ENCODE measurements around the gene SLC38A1. TPM values are rescaled to one million over a fixed set of nuclear protein-coding genes. Genes with fewer than 3 reads are reported as not detected.

Gene SLC38A1
- total RNA-seq, 2 experiments from 2014 or later = 255 to 260 TPM

GRCh38 chr12:46230306-46230705 is 38.5 kb downstream of the SLC38A1 start:
- H3K36me3 Mint-ChIP-seq = peaks cover 83% of the 10 kb centered on the region
- no peak overlapping the region for H3K4me3 Mint-ChIP-seq
- peaks cover 2% of the 10 kb centered on the region for H3K9me3 Mint-ChIP-seq
- H3K27me3 Mint-ChIP-seq = no peaks in the 10 kb centered on the region
- peaks cover 62% of the 10 kb centered on the region for H3K4me1 Mint-ChIP-seq
- no peak for DNase-seq
- H3K27ac Mint-ChIP-seq = peak overlapping the region; percentile 82

GRCh38 chr12:46227616-46228015 is 41.2 kb downstream of the SLC38A1 start:
- Mint-ChIP-seq H3K27me3 (no peaks in the 10 kb centered on the region), H3K27ac (peak overlapping the region; percentile 62), H3K36me3 (peaks cover 89% of the 10 kb centered on the region), H3K4me3 (no peak overlapping the region), H3K4me1 (peaks cover 76% of the 10 kb centered on the region), H3K9me3 (peaks cover 2% of the 10 kb centered on the region)
- no peak for DNase-seq

GRCh38 chr12:46224386-46224785 is 44.5 kb downstream of the SLC38A1 start:
- Mint-ChIP-seq H3K36me3 (peaks cover 90% of the 10 kb centered on the region), H3K27ac (peak overlapping the region; percentile 75), H3K9me3 (peaks cover 2% of the 10 kb centered on the region), H3K4me1 (peaks cover 84% of the 10 kb centered on the region), H3K4me3 (no peak overlapping the region), H3K27me3 (no peaks in the 10 kb centered on the region)
- no peak for DNase-seq

GRCh38 chr12:46223047-46223446 is 45.8 kb downstream of the SLC38A1 start:
- H3K27ac Mint-ChIP-seq = peak overlapping the region; percentile 96
- H3K9me3 Mint-ChIP-seq = peaks cover 5% of the 10 kb centered on the region
- H3K4me1 Mint-ChIP-seq = peaks cover 90% of the 10 kb centered on the region
- peaks cover 91% of the 10 kb centered on the region for H3K36me3 Mint-ChIP-seq
- H3K27me3 Mint-ChIP-seq = no peaks in the 10 kb centered on the region
- DNase-seq = no peak
- H3K4me3 Mint-ChIP-seq = no peak overlapping the region

GRCh38 chr12:46222636-46223035 is 46.2 kb downstream of the SLC38A1 start:
- no peak overlapping the region for H3K4me3 Mint-ChIP-seq
- DNase-seq = no peak
- H3K27me3 Mint-ChIP-seq = no peaks in the 10 kb centered on the region
- peaks cover 91% of the 10 kb centered on the region for H3K4me1 Mint-ChIP-seq
- H3K36me3 Mint-ChIP-seq = peaks cover 91% of the 10 kb centered on the region
- H3K27ac Mint-ChIP-seq = peak overlapping the region; percentile 96
- peaks cover 5% of the 10 kb centered on the region for H3K9me3 Mint-ChIP-seq

GRCh38 chr12:46221255-46222128 is 47.4 kb downstream of the SLC38A1 start:
- peak overlapping the region; percentile 44 for H3K4me3 Mint-ChIP-seq
- H3K9me3 Mint-ChIP-seq = peaks cover 5% of the 10 kb centered on the region
- DNase-seq = no peak
- peak overlapping the region; percentile 96 for H3K27ac Mint-ChIP-seq
- H3K36me3 Mint-ChIP-seq = peaks cover 85% of the 10 kb centered on the region
- H3K27me3 Mint-ChIP-seq = no peaks in the 10 kb centered on the region
- peaks cover 91% of the 10 kb centered on the region for H3K4me1 Mint-ChIP-seq

GRCh38 chr12:46219877-46220655 is 48.8 kb downstream of the SLC38A1 start:
- Mint-ChIP-seq H3K27ac (peak overlapping the region; percentile 96), H3K4me3 (peak overlapping the region; percentile 78), H3K9me3 (peaks cover 9% of the 10 kb centered on the region), H3K36me3 (peaks cover 87% of the 10 kb centered on the region), H3K4me1 (peaks cover 94% of the 10 kb centered on the region), H3K27me3 (no peaks in the 10 kb centered on the region)
- DNase-seq = peak; percentile 68

GRCh38 chr12:46219132-46219876 is 49.5 kb downstream of the SLC38A1 start:
- H3K4me3 Mint-ChIP-seq = peak overlapping the region; percentile 78
- no peak for DNase-seq
- H3K27me3 Mint-ChIP-seq = no peaks in the 10 kb centered on the region
- H3K9me3 Mint-ChIP-seq = peaks cover 9% of the 10 kb centered on the region
- H3K36me3 Mint-ChIP-seq = peaks cover 86% of the 10 kb centered on the region
- peaks cover 94% of the 10 kb centered on the region for H3K4me1 Mint-ChIP-seq
- peak overlapping the region; percentile 96 for H3K27ac Mint-ChIP-seq

- no peak for DNase-seq
- peaks cover 95% of the 10 kb centered on the region for H3K4me1 Mint-ChIP-seq
- H3K9me3 Mint-ChIP-seq = peaks cover 10% of the 10 kb centered on the region
- peak overlapping the region; percentile 78 for H3K4me3 Mint-ChIP-seq
- no peaks in the 10 kb centered on the region for H3K27me3 Mint-ChIP-seq
- H3K36me3 Mint-ChIP-seq = peaks cover 87% of the 10 kb centered on the region
- H3K27ac Mint-ChIP-seq = peak overlapping the region; percentile 96
Measured at GRCh38 chr12:46218322-46219095, 50.3 kb downstream of the SLC38A1 start.

- Mint-ChIP-seq H3K4me3 (peak overlapping the region; percentile 78), H3K27me3 (no peaks in the 10 kb centered on the region), H3K9me3 (peaks cover 10% of the 10 kb centered on the region), H3K4me1 (peaks cover 95% of the 10 kb centered on the region), H3K27ac (peak overlapping the region; percentile 96), H3K36me3 (peaks cover 87% of the 10 kb centered on the region)
- peak; percentile 46 for DNase-seq
Measured at GRCh38 chr12:46217541-46218321, 51.1 kb downstream of the SLC38A1 start.

- H3K27me3 Mint-ChIP-seq = no peaks in the 10 kb centered on the region
Measured at GRCh38 chr12:46214668-46215436, 54.0 kb downstream of the SLC38A1 start.

GRCh38 chr12:46212108-46212982 is 56.5 kb downstream of the SLC38A1 start:
- peaks cover 91% of the 10 kb centered on the region for H3K36me3 Mint-ChIP-seq
- H3K27me3 Mint-ChIP-seq = no peaks in the 10 kb centered on the region
- peak overlapping the region; percentile 70 for H3K4me3 Mint-ChIP-seq
- peak overlapping the region; percentile 100 for H3K27ac Mint-ChIP-seq
- H3K4me1 Mint-ChIP-seq = peaks cover 96% of the 10 kb centered on the region
- peaks cover 8% of the 10 kb centered on the region for H3K9me3 Mint-ChIP-seq
- DNase-seq = no peak

More at GRCh38 chr12:46214668-46215436, 54.0 kb downstream of the SLC38A1 start:
- H3K4me3 Mint-ChIP-seq = peak overlapping the region; percentile 72
- peaks cover 87% of the 10 kb centered on the region for H3K36me3 Mint-ChIP-seq
- H3K9me3 Mint-ChIP-seq = peaks cover 10% of the 10 kb centered on the region
- DNase-seq = peak; percentile 84
- H3K4me1 Mint-ChIP-seq = peaks cover 95% of the 10 kb centered on the region
- peak overlapping the region; percentile 96 for H3K27ac Mint-ChIP-seq

All from activated naive CD8-positive, alpha-beta T cell treated with anti-CD3 and anti-CD28 coated beads for 36 hours (primary cell).